H1 (cell line): ENCODE data around the gene CTIF. TPM values are rescaled to one million over a fixed set of nuclear protein-coding genes. Genes with fewer than 3 reads are reported as not detected.

Experiments
- CTCF ChIA-PET: fragments of 300-600 bp; sonication (Branson Sonifier 250); formaldehyde crosslinking; loops from one replicate; lab custom pipeline; 2021; ENCODE audit not compliant: partially characterized antibody; lab: Charles Lee
- POLR2A ChIA-PET: fragments of 300-600 bp; sonication (Branson Sonifier 250); formaldehyde crosslinking; loops from one replicate; lab custom pipeline; 2021; ENCODE audit warnings: inconsistent platforms; ENCODE audit not compliant: partially characterized antibody; lab: Charles Lee
- DNase-seq, 2 experiments: peaks; one replicate each; pipeline versions ENCODE4 v3.0.0 to v3.0.0-alpha.2; 2010 to 2022; ENCODE audit warnings: low spot score in 2 of 2, low read depth in 1 of 2, mixed read lengths in 1 of 2
- FAIRE-seq: peaks from 2 replicates; lab custom pipeline; 2011; peaks lifted over from hg19 to GRCh38; lab: Jason Lieb, UNC
- H2AFZ ChIP-seq: 2 replicates; pipeline ENCODE4 v1.8.1; 2012; ENCODE audit warnings: low read length, inconsistent platforms
- H2AK5ac ChIP-seq: 2 replicates; pipeline ENCODE4 v1.6.1; 2013; ENCODE audit warnings: low read depth, low read length
- H2BK120ac ChIP-seq: replicated peaks from 2 replicates; pipeline ENCODE3; 2013; ENCODE audit warnings: low read depth, low read length, inconsistent platforms
- H2BK12ac ChIP-seq: 2 replicates; pipeline ENCODE4 v1.6.1; 2013; ENCODE audit warnings: low read depth, low read length
- H2BK15ac ChIP-seq: 2 replicates; pipeline ENCODE4 v1.6.1; 2013; ENCODE audit warnings: low read length
- H2BK20ac ChIP-seq: 2 replicates; pipeline ENCODE4 v1.6.1; 2013; ENCODE audit warnings: low read length
- H2BK5ac ChIP-seq: 2 replicates; pipeline ENCODE4 v1.6.1; 2013; ENCODE audit warnings: low read depth, low read length
- H3K14ac ChIP-seq: 2 replicates; pipeline ENCODE4 v1.6.1; 2013; ENCODE audit warnings: inconsistent platforms; ENCODE audit not compliant: insufficient read length
- H3K18ac ChIP-seq: 2 replicates; pipeline ENCODE4 v1.6.1; 2013; ENCODE audit warnings: low read length; ENCODE audit errors: extremely low read depth
- H3K23ac ChIP-seq: 2 replicates; pipeline ENCODE4 v1.6.1; 2013; ENCODE audit warnings: inconsistent platforms; ENCODE audit not compliant: insufficient read length
- H3K23me2 ChIP-seq: 2 replicates; pipeline ENCODE4 v1.6.1; 2013; ENCODE audit warnings: low read depth, low read length
- H3K27ac ChIP-seq: 2 replicates; pipeline ENCODE4 v1.6.1; 2011; ENCODE audit warnings: low read depth, low read length, inconsistent platforms
- H3K27me3 ChIP-seq, 4 experiments: replicated peaks in 1 of 4; 1 replicate in 1 of 4; 2 replicates in 3 of 4; pipeline versions ENCODE4 v1.6.1 to v1.8.1; 2011 to 2013; ENCODE audit warnings: low read length in 3 of 4, mild to moderate bottlenecking in 3 of 4, inconsistent platforms in 2 of 4, mixed read lengths in 2 of 4, moderate library complexity in 1 of 4; ENCODE audit not compliant: control insufficient read depth in 3 of 4, insufficient read depth in 3 of 4; ENCODE audit errors: extremely low read depth in 1 of 4
- H3K36me3 ChIP-seq, 4 experiments: 2 replicates each; pipeline versions ENCODE4 v1.6.1 to v1.8.1; 2011 to 2013; ENCODE audit warnings: mild to moderate bottlenecking in 4 of 4, low read length in 3 of 4, moderate library complexity in 2 of 4, control low read depth in 1 of 4, inconsistent platforms in 1 of 4; ENCODE audit not compliant: insufficient read depth in 4 of 4, control insufficient read depth in 2 of 4
- H3K4ac ChIP-seq: replicated peaks from 2 replicates; pipeline ENCODE3; 2013; ENCODE audit warnings: low read length, low read depth, mixed read lengths, inconsistent platforms; ENCODE audit not compliant: insufficient read length
- H3K4me1 ChIP-seq, 4 experiments: replicated peaks in 1 of 4; 1 replicate in 1 of 4; 2 replicates in 3 of 4; pipeline versions ENCODE4 v1.6.1 to v1.8.1; 2011 to 2013; ENCODE audit warnings: low read length in 3 of 4, inconsistent platforms in 2 of 4, mixed read lengths in 1 of 4; ENCODE audit not compliant: insufficient read depth in 4 of 4, control insufficient read depth in 3 of 4
- H3K4me2 ChIP-seq, 2 experiments: 2 replicates each; pipeline versions ENCODE4 v1.6.1 to v1.8.1; 2011 to 2013; ENCODE audit warnings: low read depth in 2 of 2, low read length in 2 of 2, control low read depth in 1 of 2, inconsistent platforms in 1 of 2, mild to moderate bottlenecking in 1 of 2; ENCODE audit not compliant: insufficient read depth in 1 of 2
- H3K4me3 ChIP-seq, 4 experiments: fragments of 200-600, 300-600 bp in 1 of 4; sonication (generic), shearing (Covaris generic), sonication (Bioruptor Twin) in 1 of 4; 2 replicates each; pipeline versions ENCODE4 v1.5.1 to v1.8.1; 2011 to 2016; ENCODE audit warnings: low read length in 4 of 4, low read depth in 3 of 4, control low read depth in 2 of 4, inconsistent platforms in 2 of 4, mild to moderate bottlenecking in 2 of 4, mixed read lengths in 1 of 4, moderate library complexity in 1 of 4; ENCODE audit not compliant: insufficient read depth in 2 of 4; ENCODE audit errors: extremely low read depth in 1 of 4
- H3K56ac ChIP-seq: replicated peaks from 2 replicates; pipeline ENCODE3; 2013; ENCODE audit warnings: low read depth, mild to moderate bottlenecking, mixed read lengths, low read length, inconsistent platforms; ENCODE audit not compliant: insufficient read length
- H3K79me1 ChIP-seq: 2 replicates; pipeline ENCODE4 v1.6.1; 2013; ENCODE audit warnings: low read depth, low read length, control low read depth
- H3K79me2 ChIP-seq, 2 experiments: 2 replicates each; pipeline versions ENCODE4 v1.6.1 to v1.8.1; 2012 to 2013; ENCODE audit warnings: low read length in 2 of 2, mild to moderate bottlenecking in 2 of 2, inconsistent platforms in 1 of 2; ENCODE audit not compliant: insufficient read depth in 2 of 2, control insufficient read depth in 1 of 2
- H3K9ac ChIP-seq, 4 experiments: replicated peaks in 1 of 4; 1 replicate in 1 of 4; 2 replicates in 3 of 4; pipeline versions ENCODE4 v1.6.1 to v1.8.1; 2011 to 2013; ENCODE audit warnings: low read depth in 3 of 4, low read length in 3 of 4, control low read depth in 2 of 4, mild to moderate bottlenecking in 2 of 4, moderate library complexity in 2 of 4, inconsistent platforms in 1 of 4; ENCODE audit errors: extremely low read depth in 1 of 4
- H3K9me3 ChIP-seq, 2 experiments: 2 replicates each; pipeline versions ENCODE4 v1.6.1 to v1.8.1; 2012 to 2013; ENCODE audit warnings: mild to moderate bottlenecking in 2 of 2, moderate library complexity in 2 of 2, control low read depth in 1 of 2, inconsistent platforms in 1 of 2, low read depth in 1 of 2, low read length in 1 of 2, mixed read lengths in 1 of 2; ENCODE audit not compliant: insufficient read depth in 2 of 2
- H4K20me1 ChIP-seq, 2 experiments: replicated peaks in 1 of 2; 2 replicates each; pipeline versions ENCODE3 to v1.8.1; 2011 to 2013; ENCODE audit warnings: inconsistent platforms in 2 of 2, low read length in 2 of 2, mild to moderate bottlenecking in 1 of 2; ENCODE audit not compliant: insufficient read depth in 2 of 2, control insufficient read depth in 1 of 2
- H4K5ac ChIP-seq: 2 replicates; pipeline ENCODE4 v1.6.1; 2013; ENCODE audit warnings: low read length, low read depth, mixed read lengths, inconsistent platforms; ENCODE audit not compliant: insufficient read length
- H4K8ac ChIP-seq: 2 replicates; pipeline ENCODE4 v1.8.0; 2013; ENCODE audit warnings: mild to moderate bottlenecking, moderate library complexity, low read length, inconsistent platforms; ENCODE audit not compliant: insufficient read depth; ENCODE audit errors: extremely low read depth
- H4K91ac ChIP-seq: replicated peaks from 2 replicates; pipeline ENCODE3; 2013; ENCODE audit warnings: low read length, mixed read lengths, inconsistent platforms; ENCODE audit not compliant: insufficient read length
- ASH2L ChIP-seq: fragments of 200-600, 300-600 bp; sonication (generic); IDR thresholded peaks from one replicate; pipeline ENCODE4 v1.7.1; 2017; ENCODE audit warnings: low read length
- BACH1 ChIP-seq: IDR thresholded peaks from 2 replicates; pipeline ENCODE4 v1.6.1; 2012; ENCODE audit warnings: low read length, improper control_type of control experiment
- CREB1 ChIP-seq: IDR thresholded peaks from 2 replicates; pipeline ENCODE4 v1.6.1; 2012; ENCODE audit warnings: inconsistent platforms
- GTF2F1 ChIP-seq: IDR thresholded peaks from 2 replicates; pipeline ENCODE4 v1.6.1; 2012; ENCODE audit warnings: low read depth, low read length, improper control_type of control experiment, borderline replicate concordance
- JUN ChIP-seq: IDR thresholded peaks from 2 replicates; pipeline ENCODE4 v1.6.1; 2011; ENCODE audit warnings: low read depth, mild to moderate bottlenecking, improper control_type of control experiment, low read length
- POLR2A ChIP-seq, 2 experiments: IDR thresholded peaks; 1 replicate in 1 of 2; 2 replicates in 1 of 2; pipeline ENCODE4 v1.6.1; 2011; ENCODE audit warnings: low read depth in 2 of 2, low read length in 2 of 2, mild to moderate bottlenecking in 2 of 2; ENCODE audit errors: control extremely low read depth in 1 of 2
- POU5F1 ChIP-seq: IDR thresholded peaks from 2 replicates; pipeline ENCODE4 v1.6.1; 2011; ENCODE audit warnings: low read depth, mild to moderate bottlenecking, low read length, moderate library complexity
- RBBP5 ChIP-seq: IDR thresholded peaks from 2 replicates; pipeline ENCODE4 v1.7.1; 2012; ENCODE audit warnings: low read depth, mild to moderate bottlenecking, inconsistent platforms, low read length, moderate library complexity, borderline replicate concordance
- SP1 ChIP-seq: IDR thresholded peaks from 2 replicates; pipeline ENCODE4 v1.6.1; 2011; ENCODE audit warnings: low read depth, low read length
- SUZ12 ChIP-seq: fragments of 200-600 bp; sonication (generic); IDR thresholded peaks from 2 replicates; pipeline ENCODE4 v1.6.1; 2012; ENCODE audit warnings: mild to moderate bottlenecking, inconsistent platforms, low read length, moderate library complexity, mixed read lengths
- TCF12 ChIP-seq: IDR thresholded peaks from 2 replicates; pipeline ENCODE4 v1.6.1; 2011; ENCODE audit warnings: low read depth, mild to moderate bottlenecking, low read length
- WGBS, 2 experiments: shearing (Covaris generic) in 1 of 2; methylation state at CpG; one replicate each; pipeline versions ENCODE4 v1.1.6 to v1.1.7; 2013 to 2015; ENCODE audit warnings: low lambda C conversion rate in 2 of 2, mixed read lengths in 2 of 2, inconsistent platforms in 1 of 2, low coverage in 1 of 2, missing lambda C conversion rate in 1 of 2; ENCODE audit not compliant: insufficient replicate concordance in 2 of 2, insufficient coverage in 1 of 2, insufficient read length in 1 of 2; ENCODE audit errors: extremely low coverage in 1 of 2, missing lambda C conversion rate in 1 of 2; 5-methylcytosine and 5-hydroxymethylcytosine counted together
- polyA plus RNA-seq, 7 experiments: library from polyadenylated mRNA; depleted of rRNA in 3 of 7; stranded (reverse) in 5 of 7; unstranded in 2 of 7; fragments of >200 nt in 5 of 7; fragments of 200-250 nt in 2 of 7; gene quantifications; 1 replicate in 5 of 7; 2 replicates in 1 of 7; 4 replicates in 1 of 7; pipeline versions ENCODE4 v1.2.1 to v1.2.3, GENCODE V29; 2011 to 2013; ENCODE audit warnings: missing spikeins in 2 of 7, mixed read lengths in 2 of 7
- total RNA-seq: library from RNA; stranded (reverse); fragmentation: NEBNext Ultra II Directional; extraction: Animal tissue kit (Norgen Biotek cat#: 25700); gene quantifications from 2 replicates; pipeline ENCODE4 v1.2.1, GENCODE V29; 2021
- TF ChIP-seq, protein P1 (sequence below): IDR thresholded peaks from 2 replicates; pipeline ENCODE4 v1.6.1; 2012; ENCODE audit warnings: inconsistent platforms

The CTIF gene
- total and polyA plus RNA-seq, 2 of the 8 experiments (the other 6 are each of a cell fraction or from before 2014, with no cell fraction given): 9.0 to 17.8 TPM

DNA sequence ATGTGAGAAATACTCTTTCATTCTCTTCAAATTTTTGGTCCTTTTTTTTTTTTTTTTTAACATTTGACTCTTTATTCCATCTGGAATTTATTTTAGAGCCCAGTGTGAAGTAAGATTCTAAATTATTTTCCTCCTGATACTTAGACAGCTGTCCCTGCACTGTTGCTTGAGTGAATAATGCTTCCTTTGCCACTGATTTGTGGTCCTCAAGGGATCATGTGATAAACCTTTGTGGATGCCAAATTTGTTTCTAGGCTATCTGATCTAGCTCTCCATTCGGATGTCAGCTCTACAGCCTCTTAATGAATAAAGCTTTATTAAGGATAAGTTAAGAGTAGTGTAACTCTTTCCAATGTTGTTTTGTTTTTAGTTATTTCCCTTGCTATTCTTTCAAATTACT is 269.6 kb downstream of the CTIF start:
- H2AK5ac ChIP-seq: no peak overlapping the region
- no peak overlapping the region for H3K4me3 ChIP-seq
- no peak for TF ChIP-seq ASH2L
- TF ChIP-seq CREB1: no peak
- no peak for TF ChIP-seq RBBP5
- TF ChIP-seq GTF2F1: no peak
- TF ChIP-seq POU5F1: no peak
- no peak for TF ChIP-seq POLR2A (IDR thresholded peaks at IDR 0.05; ENCODE audit: control extremely low read depth in 1 of 2, low read depth in 2 of 2, low read length in 2 of 2)
- TF ChIP-seq BACH1: no peak
- TF ChIP-seq JUN: no peak
- no peak for TF ChIP-seq SUZ12
- TF ChIP-seq SP1: no peak
- TF ChIP-seq, protein P1, sequence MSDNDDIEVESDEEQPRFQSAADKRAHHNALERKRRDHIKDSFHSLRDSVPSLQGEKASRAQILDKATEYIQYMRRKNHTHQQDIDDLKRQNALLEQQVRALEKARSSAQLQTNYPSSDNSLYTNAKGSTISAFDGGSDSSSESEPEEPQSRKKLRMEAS: no peak
- no peak for TF ChIP-seq TCF12
- no peak overlapping the region for H3K27ac ChIP-seq
- no peak overlapping the region for H3K18ac ChIP-seq
- DNase-seq (no peak), FAIRE-seq (no peak)
- no peaks in the 10 kb centered on the region for H3K23me2 ChIP-seq
- CTCF ChIA-PET: interaction anchor here (0.7 to 1.9 kb wide), 5 partner anchors 12 to 153 kb away, joined by 3 to 4 read pairs (median 3); no protein-coding TSS in a partner anchor
- no peak overlapping the region for H2BK20ac ChIP-seq
- POLR2A ChIA-PET: no interaction called here
- no peaks in the 10 kb centered on the region for H3K79me2 ChIP-seq
- H2BK12ac ChIP-seq: no peak overlapping the region
- H3K4me2 ChIP-seq: no peak overlapping the region
- H2AFZ ChIP-seq: no peak overlapping the region
- H4K20me1 ChIP-seq: peaks cover 0 to 2% of the 10 kb centered on the region in 2 experiments
- H2BK15ac ChIP-seq: no peak overlapping the region
- H3K79me1 ChIP-seq: no peaks in the 10 kb centered on the region
- H4K91ac ChIP-seq: no peak overlapping the region
- H4K8ac ChIP-seq: no peak overlapping the region
- H3K56ac ChIP-seq: no peak overlapping the region
- H3K9me3 ChIP-seq: no peaks in the 10 kb centered on the region
- H3K23ac ChIP-seq: no peak overlapping the region
- 91% methylated on average over 1 of the region's 1 CpG; no CpG with 5 or more reads in 1 of the 2 experiments for WGBS, 2 experiments
- H4K5ac ChIP-seq: no peak overlapping the region
- no peak overlapping the region for H3K14ac ChIP-seq
- no peak overlapping the region for H3K4ac ChIP-seq
- no peaks in the 10 kb centered on the region; a peak in 1 of 7 replicates for H3K27me3 ChIP-seq
- no peak overlapping the region for H2BK120ac ChIP-seq
- H3K9ac ChIP-seq: no peak overlapping the region
- no peaks in the 10 kb centered on the region for H3K4me1 ChIP-seq
- no peak overlapping the region for H2BK5ac ChIP-seq
- H3K36me3 ChIP-seq: no peaks in the 10 kb centered on the region
